Right lobe of liver (tissue), 6 donors: Measurements from ENCODE around the gene MAP4K4. TPM values are rescaled to one million over a fixed set of nuclear protein-coding genes. Genes with fewer than 3 reads are reported as not detected.
"Not testable (repeated sequence)": the region's sequence is repeated elsewhere in the genome, so short reads cannot be mapped to it uniquely, and the experiment has no call there.

Experiments used
- ATAC-seq, 4 donors: fragments of 200-7000 bp; cut with Tn5 transposase; one replicate each; pipeline ENCODE4 v1.9.1; 2020; ENCODE audit warnings: mild to moderate bottlenecking in 4 of 4, moderate library complexity in 4 of 4
- DNase-seq, 3 donors: peaks; one replicate each; pipeline ENCODE4 v3.0.0-alpha.2; 2020
- H3K27ac ChIP-seq, 3 donors: fragments of 200-600 bp; one replicate each; pipeline ENCODE4 v1.8.0; 2022
- H3K27me3 ChIP-seq, 2 donors: fragments of 200-600 bp; one replicate each; pipeline ENCODE4 v1.8.0; 2022
- H3K36me3 ChIP-seq, 4 donors: fragments of 200-600 bp; sonication (generic) in 1 of 4; one replicate each; pipeline versions ENCODE4 v1.5.1 to v1.8.0; 2017 to 2022; ENCODE audit warnings: control low read depth in 1 of 4
- H3K4me1 ChIP-seq, 4 donors: fragments of 200-600 bp; sonication (generic) in 1 of 4; one replicate each; pipeline versions ENCODE4 v1.5.1 to v1.8.0; 2017 to 2022; ENCODE audit warnings: control low read depth in 1 of 4
- H3K4me3 ChIP-seq, 3 donors: fragments of 200-600 bp; one replicate each; pipeline ENCODE4 v1.8.0; 2022
- H3K9me3 ChIP-seq, 4 donors: fragments of 200-600 bp; sonication (generic) in 1 of 4; one replicate each; pipeline versions ENCODE4 v1.5.1 to v1.8.0; 2017 to 2022; ENCODE audit warnings: control low read depth in 1 of 4
- POLR2A ChIP-seq: fragments of 450-650 bp; IDR thresholded peaks from one replicate; pipeline ENCODE4 v1.6.1; 2017; ENCODE audit warnings: antibody characterized with exemption, mild to moderate bottlenecking
- WGBS: methylation state at CpG from one replicate; pipeline ENCODE4 v1.1.6; 2018; ENCODE audit warnings: low coverage, low lambda C conversion rate; ENCODE audit not compliant: insufficient coverage; ENCODE audit errors: missing lambda C conversion rate; 5-methylcytosine and 5-hydroxymethylcytosine counted together
- intact Hi-C, 2 donors: fragments of 100-400 bp; cut with DNase I; formaldehyde crosslinking; loops; one replicate each; pipeline versions ENCODE4 v1.11.2 to v1.14.1; 2022
- total RNA-seq, 6 experiments: library from RNA; depleted of rRNA in 2 of 6; stranded (reverse); fragments of >200 nt in 2 of 6; fragmentation: NEBNext Ultra II Directional in 3 of 6; extraction: Animal tissue kit (Norgen Biotek cat#: 25700) in 3 of 6; gene quantifications; one replicate each; pipeline versions ENCODE4 v1.1.0 to v1.2.4, GENCODE V29; 2016 to 2023
- TF ChIP-seq, protein P1 (sequence below), 4 donors: fragments of 200-600 bp in 3 of 4; fragments of 450-650 bp in 1 of 4; IDR thresholded peaks; one replicate each; pipeline versions ENCODE4 v1.5.1 to v1.8.0; 2016 to 2022; ENCODE audit warnings: antibody characterized with exemption in 4 of 4, mild to moderate bottlenecking in 2 of 4
- donor health status: DM: no; HTN: yes; CAD: no.
- donor health status: DM: no; HTN: no; CAD: no.
- donor health status: DM: no; HTN: no; CAD: no.
- donor health status: DM: no; HTN: yes; CAD: no.
- donor health status: DM: no; HTN: yes; CAD: no.

Gene MAP4K4
- total RNA-seq, 6 experiments from 2014 or later = 29.8 to 36.5 (median 31.1) TPM

DNA sequence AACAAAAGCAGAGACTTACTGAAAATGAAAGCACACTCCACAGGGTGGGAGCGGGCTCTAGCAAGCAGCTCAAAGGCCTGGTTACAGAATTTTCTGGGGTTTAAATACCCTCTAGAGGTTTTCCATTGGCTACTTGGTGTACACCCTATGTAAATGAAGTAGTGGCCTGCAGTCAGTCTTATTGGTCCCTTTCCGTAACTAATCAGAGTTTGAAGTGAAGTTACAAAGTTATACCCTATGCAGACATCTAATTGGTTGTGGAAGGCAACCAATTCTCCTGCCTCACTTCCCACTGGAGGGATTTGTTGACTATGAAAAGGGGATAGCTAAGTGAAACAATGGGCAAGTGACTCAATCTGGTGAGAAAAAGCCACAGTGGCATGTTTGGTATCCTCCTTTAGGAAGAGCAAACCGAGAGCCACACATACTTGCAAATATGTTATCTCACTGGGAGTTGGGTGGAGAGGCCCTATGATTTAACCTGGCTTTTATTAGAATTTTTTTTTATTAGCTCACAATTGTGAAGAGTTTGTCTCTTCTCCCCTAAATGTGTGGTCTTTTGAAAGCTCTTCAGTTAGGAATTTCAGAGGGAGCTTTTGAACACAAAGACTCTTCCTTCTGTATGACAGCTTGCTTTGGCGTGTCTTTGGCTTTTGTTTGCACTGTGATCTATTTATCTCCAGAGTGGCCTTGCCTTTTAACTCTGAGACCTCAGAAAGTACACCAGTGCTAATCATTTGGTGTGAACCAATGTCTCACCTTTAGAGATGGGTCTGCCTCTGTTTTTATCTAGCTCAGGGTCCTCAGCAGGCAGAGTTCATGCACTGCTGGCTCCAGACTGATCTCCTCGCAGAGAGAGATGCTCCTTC lies 69.6 kb downstream of the MAP4K4 start:
- peak; percentile 31 to 44 (median 38) for ATAC-seq
- H3K4me3 ChIP-seq = no peak overlapping the region
- intact Hi-C loops = no loop called here
- TF ChIP-seq, protein P1, sequence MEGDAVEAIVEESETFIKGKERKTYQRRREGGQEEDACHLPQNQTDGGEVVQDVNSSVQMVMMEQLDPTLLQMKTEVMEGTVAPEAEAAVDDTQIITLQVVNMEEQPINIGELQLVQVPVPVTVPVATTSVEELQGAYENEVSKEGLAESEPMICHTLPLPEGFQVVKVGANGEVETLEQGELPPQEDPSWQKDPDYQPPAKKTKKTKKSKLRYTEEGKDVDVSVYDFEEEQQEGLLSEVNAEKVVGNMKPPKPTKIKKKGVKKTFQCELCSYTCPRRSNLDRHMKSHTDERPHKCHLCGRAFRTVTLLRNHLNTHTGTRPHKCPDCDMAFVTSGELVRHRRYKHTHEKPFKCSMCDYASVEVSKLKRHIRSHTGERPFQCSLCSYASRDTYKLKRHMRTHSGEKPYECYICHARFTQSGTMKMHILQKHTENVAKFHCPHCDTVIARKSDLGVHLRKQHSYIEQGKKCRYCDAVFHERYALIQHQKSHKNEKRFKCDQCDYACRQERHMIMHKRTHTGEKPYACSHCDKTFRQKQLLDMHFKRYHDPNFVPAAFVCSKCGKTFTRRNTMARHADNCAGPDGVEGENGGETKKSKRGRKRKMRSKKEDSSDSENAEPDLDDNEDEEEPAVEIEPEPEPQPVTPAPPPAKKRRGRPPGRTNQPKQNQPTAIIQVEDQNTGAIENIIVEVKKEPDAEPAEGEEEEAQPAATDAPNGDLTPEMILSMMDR (IDR thresholded peaks at IDR 0.05) = no peak
- TF ChIP-seq POLR2A = no peak
- H3K27me3 ChIP-seq = no peaks in the 10 kb centered on the region
- H3K36me3 ChIP-seq = no peaks in the 10 kb centered on the region
- H3K9me3 ChIP-seq = no peaks in the 10 kb centered on the region
- peaks cover 0 to 86% (median 40%) of the 10 kb centered on the region in 4 donors for H3K4me1 ChIP-seq
- 42% methylated on average over 5 of the region's 5 CpGs for WGBS
- no peak for DNase-seq
- H3K27ac ChIP-seq = peak overlapping the region; percentile 49 to 61 (median 58)

DNA sequence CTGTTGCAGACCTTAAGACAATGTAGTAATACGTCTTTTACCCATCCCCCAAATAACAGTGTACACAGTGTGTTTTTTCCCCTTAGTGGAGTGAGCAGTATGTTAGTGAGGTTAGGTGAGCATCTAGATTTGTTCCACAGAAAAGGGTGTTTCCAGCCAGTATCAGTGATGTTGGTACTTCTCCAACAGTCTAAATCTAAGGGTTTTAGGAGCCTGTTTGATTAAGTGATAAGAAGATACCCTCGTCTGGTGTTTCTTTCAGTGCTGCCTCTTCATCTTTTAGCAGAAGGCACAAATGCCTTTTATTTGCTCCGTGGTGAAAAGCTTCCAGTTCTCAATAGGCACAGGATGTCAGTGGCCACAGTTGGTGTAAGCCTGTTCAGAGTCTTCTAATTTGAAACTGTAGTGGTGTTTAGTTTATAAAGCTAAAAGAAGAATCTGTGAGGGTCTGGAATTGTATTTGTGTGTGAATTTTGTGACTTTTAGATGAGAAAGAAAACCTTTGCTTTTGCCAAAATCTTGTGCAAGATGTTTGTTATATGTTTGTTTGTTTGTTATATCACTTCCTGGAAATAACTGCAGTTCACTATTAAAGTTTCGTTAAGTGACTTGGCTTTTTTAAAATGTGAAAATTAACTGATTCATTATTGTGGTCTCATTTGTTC lies 71.2 kb downstream of the MAP4K4 start:
- H3K9me3 ChIP-seq = no peaks in the 10 kb centered on the region
- peak overlapping the region in 2 of 3 donors; percentile 1 to 48 for H3K27ac ChIP-seq
- peaks cover 0 to 85% (median 40%) of the 10 kb centered on the region in 4 donors for H3K4me1 ChIP-seq
- H3K4me3 ChIP-seq = no peak overlapping the region
- TF ChIP-seq, protein P1 (IDR thresholded peaks at IDR 0.05) = no peak
- no peak for TF ChIP-seq POLR2A
- intact Hi-C loops = no loop called here
- ATAC-seq (no peak), DNase-seq (no peak)
- H3K27me3 ChIP-seq = no peaks in the 10 kb centered on the region
- 17% methylated on average over 4 of the region's 4 CpGs for WGBS
- no peaks in the 10 kb centered on the region for H3K36me3 ChIP-seq

DNA sequence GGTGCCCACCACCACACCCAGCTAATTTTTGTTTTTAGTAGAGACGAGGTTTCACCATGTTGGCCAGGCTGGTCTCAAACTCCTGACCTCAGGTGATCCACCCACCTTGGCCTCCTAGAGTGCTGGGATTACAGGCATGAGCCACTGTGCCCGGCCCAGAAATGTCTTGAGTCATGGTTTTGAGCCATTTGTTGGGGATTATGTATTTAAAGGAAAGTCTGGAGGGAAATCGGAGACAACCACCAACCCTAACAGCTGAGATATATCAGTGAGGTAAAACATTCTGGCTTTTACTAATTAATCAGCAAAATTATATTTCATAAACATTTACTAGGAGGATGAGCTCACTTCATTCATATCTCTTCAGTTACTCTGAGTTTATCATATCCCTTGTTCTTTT lies 72.2 kb downstream of the MAP4K4 start:
- intact Hi-C loops, H3K36me3 ChIP-seq, H3K27me3 ChIP-seq, H3K4me3 ChIP-seq, ATAC-seq, H3K9me3 ChIP-seq, DNase-seq: not testable (repeated sequence)
- peaks cover 0 to 81% (median 38%) of the 10 kb centered on the region in 4 donors for H3K4me1 ChIP-seq
- 86% methylated on average over 2 of the region's 3 CpGs for WGBS
- peak overlapping the region in 1 of 3 donors; percentile 48 for H3K27ac ChIP-seq

DNA sequence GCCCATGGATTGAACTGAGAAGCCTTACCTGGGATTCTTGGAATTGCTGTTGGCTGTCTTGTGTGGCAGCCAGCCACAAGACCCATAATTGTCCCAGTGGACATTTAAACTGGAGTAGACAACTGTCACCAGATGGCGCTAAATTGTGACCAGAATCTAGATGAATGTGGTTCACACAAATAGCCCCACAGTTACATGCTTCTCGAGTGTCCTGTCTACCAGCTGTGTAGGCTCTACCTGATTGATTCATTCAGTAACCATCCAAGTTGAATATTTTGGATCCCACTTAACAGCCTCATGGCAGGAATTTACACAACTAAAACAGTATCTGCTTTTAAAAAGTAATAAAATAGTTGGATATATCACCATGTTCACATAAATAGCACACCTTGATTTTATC lies 73.2 kb downstream of the MAP4K4 start:
- no peak for DNase-seq
- ATAC-seq = peak; percentile 13 to 40 (median 24)
- H3K4me1 ChIP-seq = peaks cover 0 to 75% (median 42%) of the 10 kb centered on the region in 4 donors

More for the DNA sequence above, 73.2 kb downstream of the MAP4K4 start:
- intact Hi-C loops = no loop called here
- no peak overlapping the region for H3K4me3 ChIP-seq
- peak overlapping the region in 2 of 3 donors; percentile 6 to 67 for H3K27ac ChIP-seq
- H3K27me3 ChIP-seq = no peaks in the 10 kb centered on the region
- 40% methylated on average over 1 of the region's 2 CpGs for WGBS
- no peak for TF ChIP-seq POLR2A
- TF ChIP-seq, protein P1 (IDR thresholded peaks at IDR 0.05) = peak; percentile 0 to 44 (median 34)
- H3K36me3 ChIP-seq = no peaks in the 10 kb centered on the region
- no peaks in the 10 kb centered on the region for H3K9me3 ChIP-seq
